Transverse colon (tissue), 4 donors: Measurements from ENCODE around the gene RBM10.

Source experiments
- EP300 ChIP-seq: sonication (generic); formaldehyde crosslinking; IDR thresholded peaks from one replicate; pipeline ENCODE4 v1.6.1; 2017; ENCODE audit warnings: antibody characterized with exemption, low read depth
- POLR2A ChIP-seq: fragments of 450-650 bp; IDR thresholded peaks from one replicate; pipeline ENCODE4 v1.6.1; 2016; ENCODE audit warnings: antibody characterized with exemption, mild to moderate bottlenecking, moderate library complexity
- POLR2AphosphoS5 ChIP-seq, 3 donors: sonication (generic); formaldehyde crosslinking; IDR thresholded peaks; one replicate each; pipeline ENCODE4 v1.6.1; 2016; ENCODE audit warnings: antibody characterized with exemption in 3 of 3
- TF ChIP-seq, protein P1 (sequence below), 5 experiments: fragments of 200-600 bp in 3 of 5; fragments of 450-650 bp in 2 of 5; sonication (generic) in 3 of 5; IDR thresholded peaks; 1 replicate in 2 of 5; 2 replicates in 3 of 5; pipeline ENCODE4 v1.5.1; 2016 to 2017; ENCODE audit warnings: antibody characterized with exemption in 5 of 5, inconsistent platforms in 3 of 5, mild to moderate bottlenecking in 2 of 5, moderate library complexity in 1 of 5

DNA sequence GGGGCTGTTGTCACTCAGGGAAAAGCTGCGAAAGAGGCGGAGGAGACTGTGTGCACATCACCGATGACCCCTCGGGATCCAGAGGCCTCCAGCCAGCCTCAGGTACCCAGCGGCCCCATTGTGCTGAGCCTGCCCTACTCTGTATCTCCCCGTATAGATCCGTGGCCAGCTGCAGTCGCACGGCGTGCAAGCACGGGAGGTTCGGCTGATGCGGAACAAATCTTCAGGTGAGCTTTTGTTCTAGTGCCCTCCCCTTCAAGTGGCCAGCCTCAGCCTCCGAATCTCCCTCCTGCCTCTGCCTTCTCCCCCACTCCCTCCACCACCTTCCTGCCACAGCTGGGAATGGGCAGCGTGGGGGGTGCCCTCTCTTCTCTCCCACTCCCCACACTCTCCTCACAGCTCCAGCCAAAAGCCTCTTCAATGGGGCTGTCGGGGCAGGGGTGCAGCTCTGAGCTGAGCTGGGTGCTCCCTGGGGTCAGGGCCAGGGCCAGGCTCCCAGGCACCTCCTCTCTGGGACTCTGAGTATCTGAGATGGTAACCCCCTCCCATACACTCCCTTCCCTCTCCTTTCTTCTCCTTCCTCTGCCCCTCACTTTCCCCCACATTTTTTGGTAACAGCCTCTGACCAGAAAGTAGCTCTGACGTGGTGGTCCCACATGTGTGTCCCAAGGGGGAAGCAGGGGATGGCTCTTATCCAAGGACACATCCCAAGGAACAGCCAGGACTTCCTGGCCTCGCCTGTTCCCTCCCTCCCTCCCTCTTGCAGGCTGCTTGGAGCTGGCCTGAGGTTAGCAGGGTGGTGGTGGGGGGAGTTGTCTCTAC lies 28.2 kb downstream of the RBM10 start:
- TF ChIP-seq, protein P1, sequence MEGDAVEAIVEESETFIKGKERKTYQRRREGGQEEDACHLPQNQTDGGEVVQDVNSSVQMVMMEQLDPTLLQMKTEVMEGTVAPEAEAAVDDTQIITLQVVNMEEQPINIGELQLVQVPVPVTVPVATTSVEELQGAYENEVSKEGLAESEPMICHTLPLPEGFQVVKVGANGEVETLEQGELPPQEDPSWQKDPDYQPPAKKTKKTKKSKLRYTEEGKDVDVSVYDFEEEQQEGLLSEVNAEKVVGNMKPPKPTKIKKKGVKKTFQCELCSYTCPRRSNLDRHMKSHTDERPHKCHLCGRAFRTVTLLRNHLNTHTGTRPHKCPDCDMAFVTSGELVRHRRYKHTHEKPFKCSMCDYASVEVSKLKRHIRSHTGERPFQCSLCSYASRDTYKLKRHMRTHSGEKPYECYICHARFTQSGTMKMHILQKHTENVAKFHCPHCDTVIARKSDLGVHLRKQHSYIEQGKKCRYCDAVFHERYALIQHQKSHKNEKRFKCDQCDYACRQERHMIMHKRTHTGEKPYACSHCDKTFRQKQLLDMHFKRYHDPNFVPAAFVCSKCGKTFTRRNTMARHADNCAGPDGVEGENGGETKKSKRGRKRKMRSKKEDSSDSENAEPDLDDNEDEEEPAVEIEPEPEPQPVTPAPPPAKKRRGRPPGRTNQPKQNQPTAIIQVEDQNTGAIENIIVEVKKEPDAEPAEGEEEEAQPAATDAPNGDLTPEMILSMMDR (IDR thresholded peaks at IDR 0.05): no peak
- TF ChIP-seq EP300: no peak
- no peak for TF ChIP-seq POLR2A
- TF ChIP-seq POLR2AphosphoS5 (IDR thresholded peaks at IDR 0.05): no peak
